ENCODE results near the gene CKS1B.

CKS1B gene

GRCh38 chr1:154974102-154974807, at the start of gene CKS1B:
Gene CKS1B (plus strand): TSS chr1:154974681. CDS start chr1:154974746, 65 bp downstream.
- peak; percentile 96 for DNase-seq

- no peak for DNase-seq
Observed at GRCh38 chr1:154925335-154926170, 48.9 kb upstream of the CKS1B start.

- no peak for DNase-seq
Observed at GRCh38 chr1:154926201-154926600, 48.3 kb upstream of the CKS1B start.

GRCh38 chr1:154931940-154932487, 42.5 kb upstream of the CKS1B start:
- no peak for DNase-seq

- no peak for DNase-seq
Observed at GRCh38 chr1:154934358-154934948, 40.0 kb upstream of the CKS1B start.

GRCh38 chr1:154935749-154936554, 38.5 kb upstream of the CKS1B start:
- DNase-seq: peak; percentile 31

GRCh38 chr1:154936555-154937084, 37.9 kb upstream of the CKS1B start, which contains the start of gene PMVK:
Gene PMVK (minus strand): TSS chr1:154936719. CDS start chr1:154936685, 34 bp downstream.
- peak; percentile 92 for DNase-seq

- DNase-seq: no peak
Observed at GRCh38 chr1:154937085-154937987, 37.1 kb upstream of the CKS1B start.

- no peak for DNase-seq
Observed at GRCh38 chr1:154937988-154938386, 36.5 kb upstream of the CKS1B start.

- no peak for DNase-seq
Observed at GRCh38 chr1:154938604-154939399, 35.7 kb upstream of the CKS1B start.

- no peak for DNase-seq
Observed at GRCh38 chr1:154940213-154940560, 34.3 kb upstream of the CKS1B start.

- no peak for DNase-seq
Observed at GRCh38 chr1:154940651-154941194, 33.8 kb upstream of the CKS1B start.

- DNase-seq: no peak
Observed at GRCh38 chr1:154941333-154942013, 33.0 kb upstream of the CKS1B start.

- no peak for DNase-seq
Observed at GRCh38 chr1:154943649-154944400, 30.7 kb upstream of the CKS1B start.

GRCh38 chr1:154944401-154945159, 29.9 kb upstream of the CKS1B start:
- no peak for DNase-seq

GRCh38 chr1:154945160-154945961, 29.1 kb upstream of the CKS1B start:
- no peak for DNase-seq

Data from activated effector memory CD4-positive, alpha-beta T cell treated with Interleukin-2 at 50 U/mL for 16 hours (primary cell).